B cell (primary cell): ENCODE measurements around the gene NBEA.

ENCODE experiments used
- EZH2 ChIP-seq: IDR thresholded peaks from 2 replicates; pipeline ENCODE4 v1.6.1; 2012; ENCODE audit warnings: borderline replicate concordance, low read depth, mild to moderate bottlenecking, moderate library complexity, low read length; ENCODE audit not compliant: insufficient read depth, poor library complexity, severe bottlenecking
- TF ChIP-seq, protein P1 (sequence below): fragments of 200-600 bp; IDR thresholded peaks from one replicate; pipeline ENCODE4 v1.8.0; 2022; ENCODE audit warnings: antibody characterized with exemption, mild to moderate bottlenecking

- TF ChIP-seq, protein P1, sequence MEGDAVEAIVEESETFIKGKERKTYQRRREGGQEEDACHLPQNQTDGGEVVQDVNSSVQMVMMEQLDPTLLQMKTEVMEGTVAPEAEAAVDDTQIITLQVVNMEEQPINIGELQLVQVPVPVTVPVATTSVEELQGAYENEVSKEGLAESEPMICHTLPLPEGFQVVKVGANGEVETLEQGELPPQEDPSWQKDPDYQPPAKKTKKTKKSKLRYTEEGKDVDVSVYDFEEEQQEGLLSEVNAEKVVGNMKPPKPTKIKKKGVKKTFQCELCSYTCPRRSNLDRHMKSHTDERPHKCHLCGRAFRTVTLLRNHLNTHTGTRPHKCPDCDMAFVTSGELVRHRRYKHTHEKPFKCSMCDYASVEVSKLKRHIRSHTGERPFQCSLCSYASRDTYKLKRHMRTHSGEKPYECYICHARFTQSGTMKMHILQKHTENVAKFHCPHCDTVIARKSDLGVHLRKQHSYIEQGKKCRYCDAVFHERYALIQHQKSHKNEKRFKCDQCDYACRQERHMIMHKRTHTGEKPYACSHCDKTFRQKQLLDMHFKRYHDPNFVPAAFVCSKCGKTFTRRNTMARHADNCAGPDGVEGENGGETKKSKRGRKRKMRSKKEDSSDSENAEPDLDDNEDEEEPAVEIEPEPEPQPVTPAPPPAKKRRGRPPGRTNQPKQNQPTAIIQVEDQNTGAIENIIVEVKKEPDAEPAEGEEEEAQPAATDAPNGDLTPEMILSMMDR = no peak
- no peak for TF ChIP-seq EZH2
Observed at GRCh38 chr13:35231426-35231825, 289.4 kb downstream of the NBEA start.
